Right lung (tissue), 5 donors: ENCODE results near the gene MSH5. TPM values are rescaled to one million over a fixed set of nuclear protein-coding genes. Genes with fewer than 3 reads are reported as not detected.
"Not testable (repeated sequence)": the region's sequence is repeated elsewhere in the genome, so short reads cannot be mapped to it uniquely, and the experiment has no call there.

Experiments used
- DNase-seq, 2 donors: peaks; one replicate each; pipeline ENCODE4 v3.0.0-alpha.2; 2013
- polyA plus RNA-seq, 5 donors: library from polyadenylated mRNA; unstranded; fragments of 120-200 nt; gene quantifications; one replicate each; pipeline versions ENCODE4 v1.2.1 to v1.2.3, GENCODE V29; 2013; ENCODE audit warnings: inconsistent platforms in 1 of 5, low replicate concordance in 1 of 5; ENCODE audit not compliant: insufficient read length in 5 of 5, insufficient read depth in 1 of 5

The MSH5 gene
- polyA plus RNA-seq, 5 donors, result 27.3 to 45.6 (median 29.6) TPM

DNA sequence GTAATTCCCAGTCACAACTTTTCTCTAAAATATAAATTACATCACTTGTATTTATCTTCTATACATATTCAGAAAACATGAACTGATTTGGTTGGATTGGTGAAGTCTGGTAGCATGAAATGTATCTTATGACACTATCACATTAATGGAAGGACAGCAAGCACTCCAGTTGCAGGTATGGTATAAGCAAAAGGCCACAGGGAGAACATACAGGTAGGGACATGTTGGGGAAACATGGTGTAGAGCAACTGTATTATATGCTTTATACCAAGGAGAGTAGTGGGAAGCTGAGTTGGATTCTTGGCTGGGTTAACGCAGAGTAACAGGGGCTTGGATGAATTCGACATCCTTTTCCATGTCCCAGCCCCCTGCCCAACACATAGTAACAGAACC is 57.2 kb downstream of the MSH5 start:
- no peak for DNase-seq

DNA sequence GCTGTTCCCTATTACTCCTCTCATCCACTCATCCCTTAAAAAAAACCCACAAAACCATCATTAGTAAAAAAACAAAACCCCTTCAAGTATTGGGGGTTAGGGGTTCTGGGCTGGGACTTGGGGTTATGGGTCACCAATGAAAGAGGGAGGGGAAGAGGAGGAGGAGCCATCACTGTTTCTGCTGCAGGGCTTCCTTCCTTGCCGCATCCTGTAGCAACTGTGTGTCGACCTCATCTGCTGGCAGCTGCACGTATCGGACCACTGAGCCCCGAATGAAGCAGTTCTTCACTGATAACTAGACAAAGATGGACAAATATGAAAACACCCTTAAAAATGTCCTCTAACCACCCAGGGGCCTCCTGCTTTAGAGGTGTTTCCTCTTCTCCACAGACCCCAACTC is 57.8 kb downstream of the MSH5 start:
- DNase-seq, result no peak

DNA sequence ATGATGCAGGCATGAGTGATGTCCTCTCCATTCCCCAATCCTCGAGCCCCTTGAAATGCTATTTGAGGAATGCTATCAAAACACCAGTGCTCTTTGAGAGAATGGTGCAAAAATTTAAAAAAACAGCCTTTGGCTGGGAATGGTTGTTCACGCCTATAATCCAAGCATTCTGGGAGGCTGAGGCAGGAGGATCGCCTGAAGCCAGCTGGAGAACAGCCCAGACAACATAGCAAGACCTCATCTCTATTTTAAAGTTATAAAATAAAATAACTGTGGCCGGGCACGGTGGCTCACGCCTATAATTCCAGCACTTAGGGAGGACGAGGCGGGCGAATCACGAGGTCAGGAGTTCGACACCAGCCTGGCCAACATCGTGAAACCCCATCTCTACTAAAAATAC is 60.0 kb downstream of the MSH5 start:
- no peak for DNase-seq

DNA sequence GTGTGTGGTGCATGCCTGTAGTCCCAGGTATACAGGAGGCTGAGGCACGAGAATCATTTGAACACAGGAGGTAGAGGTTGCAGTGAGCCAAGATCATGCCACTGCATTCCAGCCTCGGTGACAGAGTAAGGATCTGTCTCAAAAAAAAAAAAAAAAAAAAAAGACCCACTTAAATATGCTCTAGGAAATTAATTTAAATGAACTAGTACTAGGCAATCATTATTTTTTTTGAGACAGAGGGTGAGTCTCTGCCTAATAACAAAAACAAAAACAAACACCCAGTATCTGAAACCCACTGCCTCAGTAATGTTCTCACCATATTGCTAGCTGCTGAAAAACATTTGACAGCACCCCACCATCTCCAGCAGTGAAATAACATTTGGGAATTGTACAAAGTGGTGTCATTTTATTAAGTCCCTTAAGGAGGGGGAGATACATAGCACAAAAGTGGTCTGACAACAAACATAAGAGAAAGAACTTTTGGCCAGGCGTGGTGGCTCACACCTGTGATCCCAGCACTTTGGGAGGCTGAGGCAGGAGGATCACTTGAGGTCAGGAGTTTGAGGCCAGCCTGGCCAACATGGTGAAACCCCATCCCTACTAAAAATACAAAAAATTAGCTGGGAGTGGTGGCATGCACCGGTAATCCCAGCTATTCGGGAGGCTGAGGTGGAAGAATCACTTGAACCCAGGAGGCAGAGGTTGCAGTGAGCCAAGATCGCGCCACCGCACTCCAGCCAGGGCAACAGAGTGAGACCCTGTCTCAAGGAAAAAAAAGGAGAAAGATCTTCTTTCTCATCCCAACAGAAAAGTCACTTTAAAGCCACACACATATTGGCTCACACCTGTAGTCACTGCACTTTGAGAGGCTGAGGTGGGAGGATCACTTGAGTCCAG is 61.5 kb downstream of the MSH5 start:
- not testable (repeated sequence) for DNase-seq

DNA sequence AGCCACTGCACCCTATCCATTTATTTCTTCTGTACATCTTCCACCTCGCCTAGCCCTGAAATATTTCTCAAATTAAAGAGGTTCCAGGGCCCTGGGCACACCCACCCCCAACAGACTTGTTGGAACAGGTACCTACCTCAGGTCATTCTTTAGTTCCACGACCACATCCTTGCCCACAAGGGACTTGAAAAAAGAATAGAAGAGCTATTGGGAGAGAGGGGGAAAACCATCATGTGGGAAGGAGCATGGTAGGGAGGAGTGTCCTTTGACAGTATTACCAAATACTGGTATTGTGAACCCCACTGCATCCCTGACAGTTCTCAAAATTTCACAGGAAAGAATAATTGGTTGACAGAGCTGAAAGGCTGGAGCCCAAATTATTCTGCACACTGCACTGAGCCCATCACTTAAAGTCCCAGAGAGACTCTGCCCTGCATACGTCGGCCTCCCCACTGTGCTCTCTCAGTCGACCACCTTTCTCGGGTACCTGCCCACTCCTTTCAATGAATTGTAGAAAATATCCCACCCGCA is 66.2 kb downstream of the MSH5 start:
- DNase-seq, result no peak

DNA sequence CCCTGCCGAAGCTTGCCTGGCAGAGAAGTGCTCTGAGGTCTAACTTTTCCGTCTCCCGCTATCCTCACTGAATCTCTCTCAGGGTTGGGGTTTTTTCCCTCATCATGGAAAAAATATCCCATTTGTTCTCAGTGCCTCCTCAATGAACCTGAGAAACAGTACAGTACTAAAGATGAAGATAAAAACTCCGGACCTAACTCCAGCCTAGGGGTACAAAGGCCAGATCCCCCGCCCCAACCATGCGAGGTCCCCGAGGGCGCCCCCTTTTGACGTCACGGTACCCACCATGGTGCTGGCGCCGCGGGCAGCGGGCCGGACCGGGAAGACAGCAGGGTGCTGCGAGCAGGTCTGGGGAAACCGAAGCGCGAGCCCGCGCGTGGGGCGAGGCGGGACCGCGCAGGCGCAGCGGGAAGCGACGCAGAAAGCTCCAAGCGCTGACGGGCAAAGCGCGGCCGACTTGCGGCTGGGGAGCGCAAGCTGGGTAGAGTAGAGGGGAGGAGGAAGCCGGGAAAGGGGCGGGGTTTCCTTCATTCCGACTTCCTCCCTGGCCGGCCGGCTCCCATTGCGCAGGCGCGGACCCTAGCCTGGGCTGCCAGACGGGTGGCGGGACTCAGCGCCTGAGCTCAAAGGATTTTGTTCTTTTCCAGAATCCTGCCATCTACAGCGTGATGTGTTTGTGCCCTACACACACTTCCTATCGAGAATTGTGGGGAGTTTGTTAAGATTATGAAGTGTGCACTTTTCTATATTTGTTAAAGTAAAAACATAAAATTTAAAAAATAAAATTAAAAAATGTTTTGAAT is 66.9 kb downstream of the MSH5 start, which contains the start of gene LSM2:
TSS of gene LSM2 (minus strand) at position 497 of the 803 bp plus-strand sequence. CDS start at position 288, 209 bp downstream.
- peak; percentile 96 to 98 for DNase-seq

DNA sequence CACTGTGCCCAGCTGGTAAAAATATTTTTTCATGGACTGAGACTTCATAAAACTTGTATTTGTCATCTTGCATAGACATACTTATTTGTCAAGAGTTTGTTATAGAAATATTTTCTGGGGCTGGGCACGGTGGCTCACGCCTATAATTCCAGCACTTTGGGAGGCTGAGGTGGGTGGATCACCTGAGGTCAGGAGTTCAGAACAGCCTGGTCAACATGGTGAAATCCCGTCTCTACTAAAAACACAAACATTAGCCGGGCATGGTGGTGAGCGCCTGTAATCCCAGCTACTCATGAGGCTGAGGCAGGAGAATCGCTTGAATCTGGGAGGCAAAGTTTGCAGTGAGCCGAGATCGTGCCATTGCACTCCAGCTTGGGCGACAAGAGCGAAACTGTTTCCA is 68.8 kb downstream of the MSH5 start:
- DNase-seq, result not testable (repeated sequence)

DNA sequence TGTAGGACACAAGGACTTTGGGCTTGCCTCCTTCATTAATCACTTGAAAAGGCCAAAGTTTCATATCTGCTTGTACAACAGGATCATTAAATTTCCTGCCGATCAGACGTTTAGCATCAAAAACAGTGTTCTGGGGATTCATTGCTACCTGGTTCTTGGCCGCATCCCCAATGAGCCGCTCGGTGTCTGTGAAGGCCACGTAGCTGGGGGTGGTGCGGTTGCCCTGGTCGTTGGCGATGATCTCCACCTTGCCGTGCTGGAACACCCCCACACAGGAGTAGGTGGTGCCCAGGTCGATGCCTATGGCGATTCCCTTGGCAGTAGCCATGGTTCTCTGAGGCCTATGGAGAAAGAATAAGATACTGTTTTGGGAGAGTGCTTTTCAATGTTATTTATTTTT is 71.8 kb downstream of the MSH5 start:
- no peak for DNase-seq

Other genes with a start within 250 kb of the MSH5 start
- 1 to 10 TPM in 4 of 5 donors, under 1 TPM in 1; 0.75 to 3.3 (median 1.8) TPM for gene MICB, start 241.9 kb upstream of the MSH5 start, polyA plus RNA-seq
- under 1 TPM in 1 of 5 donors, not detected in 4; 0.16 TPM for gene MCCD1, start 211.0 kb upstream of the MSH5 start, polyA plus RNA-seq
- gene DDX39B, start 198.0 kb upstream of the MSH5 start, polyA plus RNA-seq, result 100 to 1,000 TPM; 573 to 737 (median 621) TPM
- gene ATP6V1G2, start 193.4 kb upstream of the MSH5 start, polyA plus RNA-seq, result 1 to 10 TPM; 2.6 to 6.4 (median 4.1) TPM
- gene NFKBIL1, start 192.4 kb upstream of the MSH5 start, polyA plus RNA-seq, result 10 to 100 TPM; 16.7 to 26.2 (median 20.0) TPM
- gene LTA, start 167.7 kb upstream of the MSH5 start, polyA plus RNA-seq, result under 1 TPM; 0.16 to 0.52 (median 0.35) TPM
- under 1 TPM in 4 of 5 donors, not detected in 1; 0.21 to 0.48 (median 0.23) TPM for gene TNF, start 164.4 kb upstream of the MSH5 start, polyA plus RNA-seq
- 1 to 10 TPM; 2.4 to 4.7 (median 2.5) TPM for gene LTB, start 157.6 kb upstream of the MSH5 start, polyA plus RNA-seq
- gene LST1, start 153.7 kb upstream of the MSH5 start, polyA plus RNA-seq, result 1 to 10 TPM; 5.4 to 9.2 (median 6.6) TPM
- under 1 TPM in 4 of 5 donors, not detected in 1; 0.21 to 0.73 (median 0.39) TPM for gene NCR3, start 147.0 kb upstream of the MSH5 start, polyA plus RNA-seq
- gene AIF1, start 124.8 kb upstream of the MSH5 start, polyA plus RNA-seq, result 10 to 100 TPM; 18.6 to 25.9 (median 21.7) TPM
- 100 to 1,000 TPM; 128 to 193 (median 141) TPM for gene PRRC2A, start 119.3 kb upstream of the MSH5 start, polyA plus RNA-seq
- 100 to 1,000 TPM; 171 to 262 (median 214) TPM for gene BAG6, start 87.3 kb upstream of the MSH5 start, polyA plus RNA-seq
- gene APOM, start 84.1 kb upstream of the MSH5 start, polyA plus RNA-seq, result 10 to 100 TPM in 1 of 5 donors, 1 to 10 TPM in 4; 4.5 to 12.0 (median 6.3) TPM
- 10 to 100 TPM; 15.3 to 19.6 (median 16.6) TPM for gene C6orf47, start 79.2 kb upstream of the MSH5 start, polyA plus RNA-seq
- gene GPANK1, start 75.0 kb upstream of the MSH5 start, polyA plus RNA-seq, result 10 to 100 TPM; 17.9 to 23.6 (median 21.5) TPM
- 100 to 1,000 TPM; 172 to 193 (median 189) TPM for gene CSNK2B, start 73.9 kb upstream of the MSH5 start, polyA plus RNA-seq
- 10 to 100 TPM; 24.1 to 40.6 (median 31.2) TPM for gene LY6G5B, start 70.0 kb upstream of the MSH5 start, polyA plus RNA-seq
- 1 to 10 TPM; 2.7 to 5.0 (median 4.4) TPM for gene LY6G5C, start 58.9 kb upstream of the MSH5 start, polyA plus RNA-seq
- 10 to 100 TPM; 48.7 to 64.2 (median 59.9) TPM for gene ABHD16A, start 36.7 kb upstream of the MSH5 start, polyA plus RNA-seq
- gene LY6G6F, start 33.1 kb upstream of the MSH5 start, polyA plus RNA-seq, result 1 to 10 TPM in 3 of 5 donors, under 1 TPM in 1, not detected in 1; 0.88 to 1.5 (median 1.2) TPM
- gene LY6G6D, start 24.7 kb upstream of the MSH5 start, polyA plus RNA-seq, result under 1 TPM in 3 of 5 donors, not detected in 2; 0.48 to 0.88 (median 0.80) TPM
- under 1 TPM; 0.39 to 0.93 (median 0.65) TPM for gene LY6G6C, start 18.3 kb upstream of the MSH5 start, polyA plus RNA-seq
- 1 to 10 TPM; 2.4 to 3.8 (median 3.0) TPM for gene MPIG6B, start 16.6 kb upstream of the MSH5 start, polyA plus RNA-seq
- gene DDAH2, start 10.7 kb upstream of the MSH5 start, polyA plus RNA-seq, result 100 to 1,000 TPM; 137 to 213 (median 159) TPM
- gene CLIC1, start 3.5 kb upstream of the MSH5 start, polyA plus RNA-seq, result 100 to 1,000 TPM; 265 to 287 (median 272) TPM
- 10 to 100 TPM in 1 of 5 donors, 1 to 10 TPM in 4; 6.6 to 12.2 (median 8.2) TPM for gene SAPCD1, start 22.7 kb downstream of the MSH5 start, polyA plus RNA-seq
- gene VWA7, start 37.3 kb downstream of the MSH5 start, polyA plus RNA-seq, result 1 to 10 TPM; 1.6 to 3.7 (median 2.0) TPM
- 10 to 100 TPM; 32.5 to 52.1 (median 38.9) TPM for gene VARS1, start 55.7 kb downstream of the MSH5 start, polyA plus RNA-seq
- 10 to 100 TPM; 78.9 to 89.9 (median 81.8) TPM for gene LSM2, start 67.0 kb downstream of the MSH5 start, polyA plus RNA-seq
- 1 to 10 TPM; 2.9 to 4.6 (median 3.5) TPM for gene HSPA1L, start 75.3 kb downstream of the MSH5 start, polyA plus RNA-seq
- gene HSPA1A, start 75.5 kb downstream of the MSH5 start, polyA plus RNA-seq, result 100 to 1,000 TPM in 2 of 5 donors, 10 to 100 TPM in 3; 56.8 to 137 (median 68.3) TPM
- gene HSPA1B, start 87.7 kb downstream of the MSH5 start, polyA plus RNA-seq, result 100 to 1,000 TPM in 2 of 5 donors, 10 to 100 TPM in 3; 63.8 to 137 (median 79.9) TPM
- gene NEU1, start 122.8 kb downstream of the MSH5 start, polyA plus RNA-seq, result 10 to 100 TPM; 22.3 to 31.1 (median 29.1) TPM
- 10 to 100 TPM; 10.2 to 24.4 (median 19.1) TPM for gene SLC44A4, start 139.0 kb downstream of the MSH5 start, polyA plus RNA-seq
- gene EHMT2, start 157.7 kb downstream of the MSH5 start, polyA plus RNA-seq, result 10 to 100 TPM; 59.7 to 83.8 (median 74.1) TPM
- gene ZBTB12, start 162.1 kb downstream of the MSH5 start, polyA plus RNA-seq, result 10 to 100 TPM; 17.0 to 24.5 (median 21.3) TPM
- gene C2, start 187.7 kb downstream of the MSH5 start, polyA plus RNA-seq, result 1 to 10 TPM; 3.6 to 7.4 (median 6.0) TPM
- gene CFB, start 206.1 kb downstream of the MSH5 start, polyA plus RNA-seq, result 1 to 10 TPM; 2.1 to 8.6 (median 4.3) TPM
- gene NELFE, start 219.0 kb downstream of the MSH5 start, polyA plus RNA-seq, result 10 to 100 TPM; 76.5 to 93.4 (median 81.9) TPM
- 10 to 100 TPM; 32.1 to 43.2 (median 41.7) TPM for gene SKIC2, start 219.2 kb downstream of the MSH5 start, polyA plus RNA-seq
- gene DXO, start 232.1 kb downstream of the MSH5 start, polyA plus RNA-seq, result 10 to 100 TPM; 22.7 to 31.8 (median 27.5) TPM
- 10 to 100 TPM in 1 of 5 donors, 1 to 10 TPM in 4; 4.6 to 17.8 (median 7.6) TPM for gene C4A, start 242.1 kb downstream of the MSH5 start, polyA plus RNA-seq